Endodermal cell (in vitro differentiated cells): ENCODE data around the gene ZWILCH. TPM values are rescaled to one million over a fixed set of nuclear protein-coding genes. Genes with fewer than 3 reads are reported as not detected.

ENCODE experiments used
- DNase-seq: peaks from one replicate; pipeline ENCODE4 v3.0.0-alpha.2; 2017
- H3K27ac ChIP-seq: 2 replicates; pipeline ENCODE4 v1.5.1; 2013; ENCODE audit warnings: mild to moderate bottlenecking, low read depth, low read length, moderate library complexity
- H3K27me3 ChIP-seq: 2 replicates; pipeline ENCODE4 v1.6.1; 2013; ENCODE audit warnings: mild to moderate bottlenecking, low read length, moderate library complexity; ENCODE audit not compliant: insufficient read depth, control insufficient read depth, poor library complexity, severe bottlenecking
- H3K36me3 ChIP-seq: 2 replicates; pipeline ENCODE4 v1.7.0; 2013; ENCODE audit warnings: mild to moderate bottlenecking, low read length, moderate library complexity; ENCODE audit not compliant: control insufficient read depth, insufficient read depth
- H3K4me1 ChIP-seq: one replicate; pipeline ENCODE4 v1.7.0; 2013; ENCODE audit warnings: low read length; ENCODE audit not compliant: control insufficient read depth, insufficient read depth
- H3K4me3 ChIP-seq: 2 replicates; pipeline ENCODE4 v1.5.1; 2013; ENCODE audit warnings: mild to moderate bottlenecking, low read length, moderate library complexity
- H3K9ac ChIP-seq: 2 replicates; pipeline ENCODE4 v1.6.1; 2013; ENCODE audit warnings: mild to moderate bottlenecking, low read length, moderate library complexity; ENCODE audit not compliant: poor library complexity, severe bottlenecking; ENCODE audit errors: extremely low read depth
- H3K9me3 ChIP-seq: 2 replicates; pipeline ENCODE4 v1.6.1; 2013; ENCODE audit warnings: mild to moderate bottlenecking, low read length, moderate library complexity; ENCODE audit not compliant: control insufficient read depth
- H3K27ac Mint-ChIP-seq: 2 replicates; pipeline ENCODE4 v1.8.0; 2020; ENCODE audit warnings: mixed read lengths
- H3K27me3 Mint-ChIP-seq: 2 replicates; pipeline ENCODE4 v1.8.0; 2021; ENCODE audit warnings: mild to moderate bottlenecking, mixed read lengths; ENCODE audit not compliant: insufficient read depth
- H3K36me3 Mint-ChIP-seq: 2 replicates; pipeline ENCODE4 v1.8.0; 2020; ENCODE audit warnings: low read depth, mixed read lengths
- H3K4me1 Mint-ChIP-seq: 2 replicates; pipeline ENCODE4 v1.8.0; 2020; ENCODE audit warnings: mixed read lengths
- H3K4me3 Mint-ChIP-seq: 2 replicates; pipeline ENCODE4 v1.8.0; 2020; ENCODE audit warnings: mild to moderate bottlenecking, moderate library complexity, mixed read lengths
- H3K9me3 Mint-ChIP-seq: 2 replicates; pipeline ENCODE4 v1.8.0; 2020; ENCODE audit warnings: mild to moderate bottlenecking, mixed read lengths
- CTCF ChIP-seq: fragments of 200-600 bp; sonication (generic); conservative IDR thresholded peaks from 2 replicates; pipeline ENCODE4 v1.5.0; 2021; ENCODE audit warnings: antibody characterized with exemption, mild to moderate bottlenecking
- WGBS, 2 experiments: methylation state at CpG; one replicate each; pipeline versions ENCODE4 v1.1.5 to v1.1.7; 2013; ENCODE audit warnings: missing lambda C conversion rate in 2 of 2, mixed read lengths in 1 of 2; ENCODE audit not compliant: insufficient coverage in 1 of 2, insufficient read length in 1 of 2; 5-methylcytosine and 5-hydroxymethylcytosine counted together
- total RNA-seq, 2 donors: library from RNA; stranded (reverse); fragmentation: NEBNext Ultra II Directional in 1 of 2; extraction: Animal tissue kit (Norgen Biotek cat#: 25700) in 1 of 2; gene quantifications; 2 replicates in 1 of 2; 3 replicates in 1 of 2; pipeline ENCODE4 v1.2.1, GENCODE V29; 2021

The ZWILCH gene
- total RNA-seq, 2 donors from 2014 or later: 37.3 to 44.2 TPM

GRCh38 chr15:66484539-66485112, 20.5 kb upstream of the ZWILCH start:
- peak; percentile 26 for DNase-seq
- no peak for TF ChIP-seq CTCF
- Histone ChIP-seq H3K27ac (no peak overlapping the region), H3K4me3 (no peak overlapping the region), H3K27me3 (no peaks in the 10 kb centered on the region), H3K9ac (no peak overlapping the region), H3K4me1 (no peaks in the 10 kb centered on the region), H3K36me3 (peaks cover 81% of the 10 kb centered on the region), H3K9me3 (no peaks in the 10 kb centered on the region)
- 88 to 96% methylated on average over 2 to 5 of the region's 5 CpGs for WGBS, 2 experiments
- no peak overlapping the region for H3K4me3 Mint-ChIP-seq
- H3K4me1 Mint-ChIP-seq: peaks cover 5% of the 10 kb centered on the region
- H3K36me3 Mint-ChIP-seq: peaks cover 72% of the 10 kb centered on the region
- peak overlapping the region; percentile 44 for H3K27ac Mint-ChIP-seq
- H3K9me3 Mint-ChIP-seq: no peaks in the 10 kb centered on the region
- H3K27me3 Mint-ChIP-seq: no peaks in the 10 kb centered on the region

- no peak overlapping the region for H3K27ac ChIP-seq
- H3K4me1 ChIP-seq: no peaks in the 10 kb centered on the region
- H3K27me3 ChIP-seq: no peaks in the 10 kb centered on the region
- H3K36me3 ChIP-seq: peaks cover 88% of the 10 kb centered on the region
- H3K27ac Mint-ChIP-seq: no peak overlapping the region
- H3K36me3 Mint-ChIP-seq: peaks cover 77% of the 10 kb centered on the region
- 91 to 95% methylated on average over 2 to 3 of the region's 3 CpGs for WGBS, 2 experiments
- H3K9me3 ChIP-seq: no peaks in the 10 kb centered on the region
- H3K4me3 Mint-ChIP-seq: no peak overlapping the region
- no peaks in the 10 kb centered on the region for H3K27me3 Mint-ChIP-seq
- peak; percentile 26 for DNase-seq
- no peak overlapping the region for H3K4me3 ChIP-seq
- H3K9me3 Mint-ChIP-seq: no peaks in the 10 kb centered on the region
- no peak overlapping the region for H3K9ac ChIP-seq
- TF ChIP-seq CTCF: no peak
- peaks cover 3% of the 10 kb centered on the region for H3K4me1 Mint-ChIP-seq
Observed at GRCh38 chr15:66486887-66487286, 18.2 kb upstream of the ZWILCH start.

GRCh38 chr15:66488525-66488924, 16.6 kb upstream of the ZWILCH start:
- Histone ChIP-seq H3K27ac (no peak overlapping the region), H3K4me3 (no peak overlapping the region), H3K27me3 (no peaks in the 10 kb centered on the region), H3K9me3 (no peaks in the 10 kb centered on the region), H3K4me1 (no peaks in the 10 kb centered on the region), H3K36me3 (peaks cover 87% of the 10 kb centered on the region), H3K9ac (no peak overlapping the region)
- DNase-seq: peak; percentile 27
- Mint-ChIP-seq H3K4me1 (peaks cover 13% of the 10 kb centered on the region), H3K27ac (no peak overlapping the region), H3K36me3 (peaks cover 72% of the 10 kb centered on the region), H3K4me3 (no peak overlapping the region), H3K27me3 (no peaks in the 10 kb centered on the region), H3K9me3 (no peaks in the 10 kb centered on the region)
- 94% methylated on average over 5 of the region's 5 CpGs for WGBS, 2 experiments
- no peak for TF ChIP-seq CTCF
